Fibroblast of lung (primary cell): ENCODE measurements around the gene CMTM7.

ENCODE experiments used
- CTCF ChIP-seq, 2 donors: IDR thresholded peaks in 1 of 2; conservative IDR thresholded peaks in 1 of 2; 1 replicate in 1 of 2; 2 replicates in 1 of 2; pipeline ENCODE4 v1.5.1; 2011 to 2012; ENCODE audit warnings: low read length in 2 of 2, control low read depth in 1 of 2, inconsistent platforms in 1 of 2, low read depth in 1 of 2, mild to moderate bottlenecking in 1 of 2
- EZH2 ChIP-seq: IDR thresholded peaks from 2 replicates; pipeline ENCODE4 v1.5.1; 2012; ENCODE audit warnings: low read length, control low read depth, mild to moderate bottlenecking; ENCODE audit errors: missing control alignments

GRCh38 chr3:32424581-32425250, 33.1 kb downstream of the CMTM7 start:
- TF ChIP-seq CTCF (conservative IDR thresholded peaks at IDR 0.05 in 1 of 2, IDR thresholded peaks at IDR 0.05 in 1 of 2; ENCODE audit: low read depth in 1 of 2, low read length in 2 of 2) (no peak), EZH2 (no peak)
